Endothelial cell (in vitro differentiated cells): ENCODE data around the gene TNNI2. TPM values are rescaled to one million over a fixed set of nuclear protein-coding genes. Genes with fewer than 3 reads are reported as not detected.
A peak's percentile ranks its signal among the peaks of the same experiment; 100 is the strongest.

ENCODE experiments used
- DNase-seq: peaks from one replicate; pipeline ENCODE4 v3.0.0; 2021; ENCODE audit warnings: low spot score
- H3K27ac Mint-ChIP-seq: one replicate; pipeline ENCODE4 v1.8.0; 2021; ENCODE audit warnings: mixed read lengths, inconsistent platforms; ENCODE audit not compliant: unreplicated experiment
- H3K27me3 Mint-ChIP-seq: one replicate; pipeline ENCODE4 v1.8.0; 2021; ENCODE audit warnings: mild to moderate bottlenecking, moderate library complexity, mixed read lengths, inconsistent platforms; ENCODE audit not compliant: unreplicated experiment
- H3K36me3 Mint-ChIP-seq: one replicate; pipeline ENCODE4 v1.8.0; 2021; ENCODE audit warnings: mild to moderate bottlenecking, low read depth, mixed read lengths, inconsistent platforms; ENCODE audit not compliant: unreplicated experiment
- H3K4me1 Mint-ChIP-seq: one replicate; pipeline ENCODE4 v1.8.0; 2021; ENCODE audit warnings: mild to moderate bottlenecking, mixed read lengths, inconsistent platforms; ENCODE audit not compliant: unreplicated experiment
- H3K4me3 Mint-ChIP-seq: one replicate; pipeline ENCODE4 v1.8.0; 2021; ENCODE audit warnings: mild to moderate bottlenecking, mixed read lengths, inconsistent platforms; ENCODE audit not compliant: unreplicated experiment
- H3K9me3 Mint-ChIP-seq: one replicate; pipeline ENCODE4 v1.8.0; 2021; ENCODE audit warnings: mixed read lengths, inconsistent platforms; ENCODE audit not compliant: unreplicated experiment
- CTCF ChIP-seq: fragments of 200-600 bp; sonication (generic); IDR thresholded peaks from one replicate; pipeline ENCODE4 v1.5.0; 2021; ENCODE audit warnings: antibody characterized with exemption; ENCODE audit not compliant: unreplicated experiment
- total RNA-seq: library from RNA; stranded (reverse); fragmentation: NEBNext Ultra II Directional; extraction: Animal tissue kit (Norgen Biotek cat#: 25700); gene quantifications from one replicate; pipeline ENCODE4 v1.2.1, GENCODE V29; 2021; ENCODE audit not compliant: unreplicated experiment

Gene TNNI2
- total RNA-seq, 1 donor from 2014 or later, result not detected

GRCh38 chr11:1821562-1821961 lies 17.2 kb upstream of the TNNI2 start:
- peaks cover 9% of the 10 kb centered on the region for H3K36me3 Mint-ChIP-seq
- H3K9me3 Mint-ChIP-seq, result peaks cover 8% of the 10 kb centered on the region
- no peaks in the 10 kb centered on the region for H3K4me1 Mint-ChIP-seq

GRCh38 chr11:1822648-1823375 lies 16.0 kb upstream of the TNNI2 start:
- Mint-ChIP-seq H3K36me3 (peaks cover 9% of the 10 kb centered on the region), H3K4me3 (no peak overlapping the region), H3K27me3 (peaks cover 17% of the 10 kb centered on the region), H3K27ac (no peak overlapping the region), H3K9me3 (peaks cover 8% of the 10 kb centered on the region), H3K4me1 (no peaks in the 10 kb centered on the region)
- TF ChIP-seq CTCF, result no peak
- no peak for DNase-seq

More at GRCh38 chr11:1821562-1821961, 17.2 kb upstream of the TNNI2 start:
- Mint-ChIP-seq H3K4me3 (peak overlapping the region; percentile 12), H3K27me3 (peaks cover 13% of the 10 kb centered on the region), H3K27ac (peak overlapping the region; percentile 17)
- no peak for TF ChIP-seq CTCF
- DNase-seq, result no peak

- TF ChIP-seq CTCF, result no peak
- peaks cover 9% of the 10 kb centered on the region for H3K36me3 Mint-ChIP-seq
- H3K9me3 Mint-ChIP-seq, result peaks cover 8% of the 10 kb centered on the region
- H3K4me3 Mint-ChIP-seq, result no peak overlapping the region
- DNase-seq, result no peak
- peaks cover 17% of the 10 kb centered on the region for H3K27me3 Mint-ChIP-seq
- H3K4me1 Mint-ChIP-seq, result no peaks in the 10 kb centered on the region
- no peak overlapping the region for H3K27ac Mint-ChIP-seq
Measured at GRCh38 chr11:1823376-1824220, 15.2 kb upstream of the TNNI2 start.

GRCh38 chr11:1824221-1825038 lies 14.4 kb upstream of the TNNI2 start:
- Mint-ChIP-seq H3K4me3 (no peak overlapping the region), H3K4me1 (no peaks in the 10 kb centered on the region), H3K27me3 (peaks cover 17% of the 10 kb centered on the region), H3K9me3 (peaks cover 8% of the 10 kb centered on the region), H3K27ac (no peak overlapping the region), H3K36me3 (peaks cover 9% of the 10 kb centered on the region)
- DNase-seq, result no peak
- no peak for TF ChIP-seq CTCF
